Measurements from ENCODE around the gene PRRC1.

The PRRC1 gene

DNA sequence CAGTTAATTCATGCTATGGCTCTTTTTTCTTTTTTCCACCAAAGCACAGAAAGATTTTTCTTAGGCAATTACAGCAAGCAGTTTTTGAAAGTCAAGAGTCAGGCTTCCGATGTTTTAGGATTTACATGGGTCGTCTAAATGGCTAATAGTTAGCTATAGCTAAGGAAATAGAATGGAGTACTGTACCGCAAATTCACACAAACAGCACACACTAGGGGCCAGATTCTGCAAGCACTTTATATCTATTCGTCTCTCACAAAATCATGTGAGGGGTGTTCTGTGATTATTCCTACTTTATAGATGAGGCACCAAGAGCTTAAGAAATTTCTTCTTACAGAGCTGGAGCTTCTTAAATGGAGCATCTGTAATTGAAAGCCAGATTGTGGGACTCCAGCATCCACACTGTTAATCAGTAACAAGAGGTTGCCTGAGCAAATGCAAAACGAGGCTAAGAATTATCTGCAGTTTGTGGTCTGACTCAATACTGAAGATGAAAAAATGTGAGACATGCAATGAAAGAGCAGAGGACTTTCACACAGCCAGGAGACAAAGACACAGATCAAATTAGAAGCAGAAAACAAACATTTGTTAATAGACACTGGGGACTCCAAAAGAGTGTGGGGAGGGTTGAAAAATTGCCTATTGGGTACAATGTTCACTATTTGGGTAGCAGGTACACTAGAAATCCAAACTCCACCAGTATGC is 68.8 kb downstream of the PRRC1 start:
- DNase-seq (ENCODE audit: low read depth): peak; percentile 73
- no peak overlapping the region for H3K4me3 ChIP-seq (ENCODE audit: low read depth, low read length)
- no peak for TF ChIP-seq CTCF (conservative IDR thresholded peaks at IDR 0.05; ENCODE audit: low read depth, low read length)

GRCh38 chr5:127586811-127587210 is 69.4 kb downstream of the PRRC1 start:
- H3K4me3 ChIP-seq (ENCODE audit: low read depth, low read length): no peak overlapping the region
- no peak for TF ChIP-seq CTCF (conservative IDR thresholded peaks at IDR 0.05; ENCODE audit: low read depth, low read length)
- DNase-seq (ENCODE audit: low read depth): peak; percentile 13

- TF ChIP-seq CTCF (conservative IDR thresholded peaks at IDR 0.05; ENCODE audit: low read depth, low read length): no peak
- no peak overlapping the region for H3K4me3 ChIP-seq (ENCODE audit: low read depth, low read length)
- no peak for DNase-seq (ENCODE audit: low read depth)
These were observed 69.9 kb downstream of the PRRC1 start for GRCh38 chr5:127587246-127587917.

DNA sequence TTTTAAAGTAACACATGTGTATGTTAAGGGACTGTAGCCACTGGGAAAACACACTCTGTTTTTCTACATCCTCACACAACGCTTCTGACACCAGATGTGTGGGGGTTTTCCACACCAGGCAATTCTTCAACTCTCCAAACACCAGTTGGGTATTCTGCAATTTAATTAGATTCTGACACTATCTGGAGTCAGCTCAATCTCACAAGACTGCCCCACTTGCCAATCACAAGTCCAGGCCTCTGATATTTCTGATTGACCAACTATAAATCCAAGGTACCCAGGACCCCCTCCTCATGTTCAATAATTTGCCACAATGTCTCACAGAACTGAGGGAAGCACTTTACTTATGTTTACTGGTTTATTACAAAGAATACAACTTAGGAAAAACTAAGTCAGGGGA is 70.9 kb downstream of the PRRC1 start:
- no peak for TF ChIP-seq CTCF (conservative IDR thresholded peaks at IDR 0.05; ENCODE audit: low read depth, low read length)
- DNase-seq (ENCODE audit: low read depth): no peak

GRCh38 chr5:127589309-127590030 is 72.0 kb downstream of the PRRC1 start:
- TF ChIP-seq CTCF (conservative IDR thresholded peaks at IDR 0.05; ENCODE audit: low read depth, low read length): no peak
- no peak overlapping the region for H3K4me3 ChIP-seq (ENCODE audit: low read depth, low read length)
- DNase-seq (ENCODE audit: low read depth): no peak

More for the DNA sequence above, 70.9 kb downstream of the PRRC1 start:
- H3K4me3 ChIP-seq (ENCODE audit: low read depth, low read length): no peak overlapping the region

DNA sequence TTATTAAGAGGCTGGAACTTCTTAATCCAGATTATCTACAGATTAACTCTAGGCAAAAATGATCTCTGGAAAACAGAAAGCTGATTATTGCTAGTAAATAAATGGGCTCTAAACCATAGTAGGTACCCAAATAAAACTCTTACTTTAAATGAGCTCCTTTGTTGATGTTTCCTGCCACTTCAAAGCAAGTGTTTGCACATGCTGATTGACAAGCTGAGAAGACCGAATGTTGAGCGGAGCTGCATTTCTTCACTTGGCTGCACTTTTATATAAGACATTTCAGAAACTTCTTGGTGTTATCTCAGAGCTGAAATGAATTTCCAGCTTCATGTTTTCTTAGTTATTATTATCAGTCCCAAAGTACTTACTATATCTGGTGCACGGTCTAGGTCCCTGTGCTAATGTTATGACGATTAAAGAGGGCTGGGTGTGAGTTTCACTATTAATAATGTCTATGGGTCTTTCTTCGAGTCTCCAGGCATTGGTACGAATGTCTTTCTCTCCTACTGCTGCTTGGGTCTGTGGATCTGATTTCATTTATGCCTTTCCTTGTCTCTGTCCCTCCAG is 72.8 kb downstream of the PRRC1 start:
- TF ChIP-seq CTCF (conservative IDR thresholded peaks at IDR 0.05; ENCODE audit: low read depth, low read length): no peak
- no peak overlapping the region for H3K4me3 ChIP-seq (ENCODE audit: low read depth, low read length)
- DNase-seq (ENCODE audit: low read depth): no peak

Data from choroid plexus epithelial cell (primary cell).